ENCODE measurements around the gene PDE7B.

The PDE7B gene

DNA sequence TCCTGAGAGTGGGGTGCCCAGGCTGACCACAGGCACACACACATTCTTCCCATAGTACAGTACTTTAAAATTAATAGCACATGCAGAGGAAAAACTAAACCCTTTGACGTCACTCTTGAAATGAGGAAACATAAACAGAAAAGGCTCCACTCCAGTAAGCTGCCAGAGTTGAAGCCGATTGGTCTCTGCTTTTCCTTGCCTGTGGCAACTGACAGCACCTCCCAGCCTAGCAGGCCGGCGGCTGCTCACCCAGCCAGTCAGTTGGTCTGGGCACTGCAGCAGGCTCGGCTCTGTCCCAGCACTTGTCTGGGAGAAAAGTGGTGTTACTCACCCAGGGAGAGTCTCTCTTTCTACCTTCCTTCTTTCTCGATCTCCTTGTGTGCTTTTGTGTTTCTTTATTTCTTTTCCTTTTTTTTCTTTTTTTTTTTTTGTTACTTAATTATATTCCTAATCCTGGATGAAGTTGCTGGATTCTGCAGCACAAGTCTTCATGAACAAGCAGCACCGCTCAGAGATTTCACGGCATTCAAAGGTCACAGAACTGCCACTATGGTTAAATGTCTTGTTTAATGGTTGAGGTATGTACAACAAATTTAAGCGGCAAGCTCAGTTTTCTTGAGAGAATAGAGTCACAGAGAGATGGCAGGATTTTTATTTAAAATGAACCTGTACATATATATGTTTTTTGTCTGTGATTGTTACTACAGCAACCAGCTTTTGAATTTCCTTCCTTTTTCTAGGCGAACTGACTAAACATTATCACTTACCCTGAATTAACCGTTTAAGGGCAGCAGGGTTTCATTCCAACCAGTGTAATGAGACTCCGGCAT, at the start of gene PDE7B:
Gene PDE7B (plus strand): TSS at position 260 of the 830 bp plus-strand sequence.
- H3K4me3 ChIP-seq (ENCODE audit: low read length) = peak within 1 kb of the TSS; percentile 61
- TF ChIP-seq, protein P1, sequence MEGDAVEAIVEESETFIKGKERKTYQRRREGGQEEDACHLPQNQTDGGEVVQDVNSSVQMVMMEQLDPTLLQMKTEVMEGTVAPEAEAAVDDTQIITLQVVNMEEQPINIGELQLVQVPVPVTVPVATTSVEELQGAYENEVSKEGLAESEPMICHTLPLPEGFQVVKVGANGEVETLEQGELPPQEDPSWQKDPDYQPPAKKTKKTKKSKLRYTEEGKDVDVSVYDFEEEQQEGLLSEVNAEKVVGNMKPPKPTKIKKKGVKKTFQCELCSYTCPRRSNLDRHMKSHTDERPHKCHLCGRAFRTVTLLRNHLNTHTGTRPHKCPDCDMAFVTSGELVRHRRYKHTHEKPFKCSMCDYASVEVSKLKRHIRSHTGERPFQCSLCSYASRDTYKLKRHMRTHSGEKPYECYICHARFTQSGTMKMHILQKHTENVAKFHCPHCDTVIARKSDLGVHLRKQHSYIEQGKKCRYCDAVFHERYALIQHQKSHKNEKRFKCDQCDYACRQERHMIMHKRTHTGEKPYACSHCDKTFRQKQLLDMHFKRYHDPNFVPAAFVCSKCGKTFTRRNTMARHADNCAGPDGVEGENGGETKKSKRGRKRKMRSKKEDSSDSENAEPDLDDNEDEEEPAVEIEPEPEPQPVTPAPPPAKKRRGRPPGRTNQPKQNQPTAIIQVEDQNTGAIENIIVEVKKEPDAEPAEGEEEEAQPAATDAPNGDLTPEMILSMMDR (conservative IDR thresholded peaks at IDR 0.05; ENCODE audit: low read length) = no peak
- DNase-seq (ENCODE audit: low read depth) = peak; percentile 99

DNA sequence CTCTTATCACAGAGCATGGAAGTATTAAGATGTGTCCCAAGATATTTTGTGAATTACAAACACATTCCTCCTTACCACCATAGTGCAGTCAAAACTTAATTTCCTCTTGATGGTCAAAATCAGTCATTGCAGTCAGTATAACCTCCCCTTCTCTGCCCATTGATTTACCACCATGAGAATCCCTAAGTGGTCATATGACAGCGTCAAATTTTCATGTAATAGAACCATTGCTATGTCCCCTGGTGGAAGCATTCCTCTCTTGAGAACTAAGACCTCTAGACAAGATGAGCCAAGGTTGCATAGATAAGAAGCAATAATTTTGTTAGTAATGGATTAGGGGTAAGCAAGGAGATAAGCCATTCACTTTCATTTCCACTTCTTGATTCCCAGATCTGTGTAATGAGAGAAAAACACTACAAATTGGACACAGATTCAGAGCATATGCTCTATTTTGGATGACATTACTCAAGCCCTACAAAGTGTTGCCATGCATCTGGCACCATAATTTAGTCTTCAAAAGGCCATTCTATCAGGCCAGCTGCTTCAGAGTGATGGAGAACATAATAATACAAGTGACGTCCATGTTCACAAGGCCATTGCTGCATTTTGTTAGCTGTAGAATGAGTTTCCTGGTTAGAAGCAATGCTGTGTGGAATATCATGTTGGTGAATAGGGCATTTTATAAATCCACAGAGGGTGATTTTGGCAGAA, 49.6 kb upstream of the PDE7B start:
- no peak for DNase-seq (ENCODE audit: low read depth)
- TF ChIP-seq, protein P1 (conservative IDR thresholded peaks at IDR 0.05; ENCODE audit: low read length) = no peak
- no peak overlapping the region for H3K4me3 ChIP-seq (ENCODE audit: low read length)

DNA sequence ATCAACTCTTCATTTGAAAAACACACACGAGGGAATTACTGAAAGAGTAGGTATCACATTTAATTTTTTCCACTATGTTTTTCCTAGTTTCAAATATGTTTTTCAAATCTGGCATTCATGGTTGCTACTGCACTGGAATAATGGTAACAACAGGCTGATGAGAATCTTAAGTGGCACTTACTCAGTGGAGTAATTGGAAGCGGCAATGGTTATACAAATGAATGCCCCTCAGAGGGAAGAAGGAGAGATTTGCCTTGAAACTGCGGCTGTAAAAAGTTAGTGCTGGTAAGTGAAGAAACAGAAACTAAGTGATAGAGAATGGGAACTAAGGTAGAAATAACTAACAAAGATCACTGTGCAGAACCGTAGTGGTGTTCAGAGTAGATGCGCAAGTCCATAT, 41.0 kb upstream of the PDE7B start:
- TF ChIP-seq, protein P1 (conservative IDR thresholded peaks at IDR 0.05; ENCODE audit: low read length) = no peak
- H3K4me3 ChIP-seq (ENCODE audit: low read length) = no peak overlapping the region

DNA sequence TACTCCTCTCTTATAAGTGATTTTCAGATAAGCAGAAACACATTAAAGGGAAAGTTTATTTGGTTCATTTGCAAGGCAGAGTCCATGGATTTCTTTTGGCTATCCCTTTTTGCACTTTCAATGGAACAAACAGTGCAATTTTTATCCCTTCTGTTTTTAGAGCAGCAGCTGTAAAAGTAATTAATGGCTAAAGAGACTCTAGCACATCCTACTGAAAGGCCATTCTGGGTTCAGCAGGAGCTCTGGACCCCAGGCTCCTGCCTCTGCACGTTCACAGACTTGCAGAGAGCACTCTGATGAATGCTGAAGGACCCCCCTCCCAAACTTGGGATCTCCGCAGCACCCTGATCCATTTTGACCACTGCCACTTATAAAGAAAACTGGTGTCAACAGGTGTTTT, 40.3 kb upstream of the PDE7B start:
- H3K4me3 ChIP-seq (ENCODE audit: low read length) = no peak overlapping the region
- TF ChIP-seq, protein P1 (conservative IDR thresholded peaks at IDR 0.05; ENCODE audit: low read length) = no peak
- no peak for DNase-seq (ENCODE audit: low read depth)

More for the DNA sequence above, 41.0 kb upstream of the PDE7B start:
- DNase-seq (ENCODE audit: low read depth) = no peak

DNA sequence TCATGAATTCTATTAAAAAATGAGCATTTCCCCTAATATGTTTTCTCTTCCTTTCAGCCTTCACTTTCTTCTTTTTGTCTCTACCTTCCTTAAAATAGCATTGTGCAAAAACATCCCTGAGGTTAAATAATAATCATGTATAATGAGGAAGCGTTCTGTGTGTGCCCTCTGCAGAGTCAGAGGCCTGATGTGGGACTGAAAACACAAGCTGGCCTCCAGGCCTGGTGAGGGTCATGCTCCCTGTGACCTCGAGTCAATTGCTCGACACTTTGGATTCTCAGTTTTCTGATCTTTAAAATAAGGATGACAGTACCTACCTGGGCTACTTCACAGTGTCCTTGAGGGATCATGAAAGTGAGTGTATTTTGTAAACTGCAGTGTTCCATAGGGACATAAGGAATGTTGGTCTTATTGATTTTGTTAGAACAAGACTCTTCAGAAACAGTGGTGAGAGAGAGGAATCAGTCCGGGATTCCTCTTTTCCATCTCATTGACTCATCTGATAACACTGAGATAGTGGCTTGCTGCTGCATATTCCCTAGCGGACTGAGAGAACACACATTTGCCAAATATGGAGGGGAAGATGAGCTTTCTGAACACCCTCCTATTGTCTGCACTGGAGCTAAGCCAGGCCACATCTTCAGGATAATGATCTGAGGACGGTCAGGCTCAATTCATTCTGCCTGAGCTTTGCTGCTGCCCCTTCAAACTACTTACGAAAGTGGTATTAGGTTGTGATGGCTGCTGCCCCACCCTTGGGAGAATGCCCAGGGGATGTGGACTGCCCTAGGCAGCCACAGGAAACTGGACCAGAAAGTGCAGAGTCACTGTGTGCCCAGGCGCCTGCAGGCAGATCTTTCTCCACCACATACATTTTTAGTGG, 39.6 kb upstream of the PDE7B start:
- peak; percentile 31 for DNase-seq (ENCODE audit: low read depth)

DNA sequence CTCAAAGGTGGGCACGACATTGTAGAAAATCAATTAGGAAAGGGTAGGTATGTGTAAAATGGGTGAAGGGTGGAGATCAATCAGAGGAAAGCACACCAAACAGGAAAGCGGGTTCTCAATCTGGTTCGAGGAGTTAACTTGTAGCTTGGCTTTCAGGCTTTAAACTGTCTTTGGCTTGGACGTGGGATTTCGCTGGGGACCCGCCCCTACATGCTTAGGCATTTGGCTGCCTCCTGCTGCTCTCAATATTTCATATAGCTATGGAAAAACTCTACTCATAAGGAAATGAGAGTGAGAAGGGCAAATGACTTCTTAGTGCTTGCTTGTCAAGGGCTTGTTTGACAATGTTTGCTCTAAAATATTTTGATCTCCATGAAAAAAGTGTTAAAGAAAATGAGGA, 38.1 kb upstream of the PDE7B start:
- no peak for DNase-seq (ENCODE audit: low read depth)
- TF ChIP-seq, protein P1 (conservative IDR thresholded peaks at IDR 0.05; ENCODE audit: low read length) = no peak
- no peak overlapping the region for H3K4me3 ChIP-seq (ENCODE audit: low read length)

More for the DNA sequence above, 39.6 kb upstream of the PDE7B start:
- no peak overlapping the region for H3K4me3 ChIP-seq (ENCODE audit: low read length)
- TF ChIP-seq, protein P1 (conservative IDR thresholded peaks at IDR 0.05; ENCODE audit: low read length) = no peak

Data from AG10803 (cell line).